HG03108 (cell line): ENCODE data around the gene LIMD2.
A peak's percentile ranks its signal among the peaks of the same experiment; 100 is the strongest.
"Not testable (repeated sequence)": the region's sequence is repeated elsewhere in the genome, so short reads cannot be mapped to it uniquely, and the experiment has no call there.

Experiments
- ATAC-seq: cut with Tn5 transposase; IDR thresholded peaks from one replicate; pipeline ENCODE4 v1.9.1; 2021; ENCODE audit warnings: moderate library complexity; ENCODE audit not compliant: unreplicated experiment

Gene LIMD2

GRCh38 chr17:63699638-63700527 is at the start of gene LIMD2:
Gene LIMD2, minus strand, starts transcription at chr17:63700125. Its CDS starts 827 bp downstream, at chr17:63699298.
- ATAC-seq, result peak; percentile 8

DNA sequence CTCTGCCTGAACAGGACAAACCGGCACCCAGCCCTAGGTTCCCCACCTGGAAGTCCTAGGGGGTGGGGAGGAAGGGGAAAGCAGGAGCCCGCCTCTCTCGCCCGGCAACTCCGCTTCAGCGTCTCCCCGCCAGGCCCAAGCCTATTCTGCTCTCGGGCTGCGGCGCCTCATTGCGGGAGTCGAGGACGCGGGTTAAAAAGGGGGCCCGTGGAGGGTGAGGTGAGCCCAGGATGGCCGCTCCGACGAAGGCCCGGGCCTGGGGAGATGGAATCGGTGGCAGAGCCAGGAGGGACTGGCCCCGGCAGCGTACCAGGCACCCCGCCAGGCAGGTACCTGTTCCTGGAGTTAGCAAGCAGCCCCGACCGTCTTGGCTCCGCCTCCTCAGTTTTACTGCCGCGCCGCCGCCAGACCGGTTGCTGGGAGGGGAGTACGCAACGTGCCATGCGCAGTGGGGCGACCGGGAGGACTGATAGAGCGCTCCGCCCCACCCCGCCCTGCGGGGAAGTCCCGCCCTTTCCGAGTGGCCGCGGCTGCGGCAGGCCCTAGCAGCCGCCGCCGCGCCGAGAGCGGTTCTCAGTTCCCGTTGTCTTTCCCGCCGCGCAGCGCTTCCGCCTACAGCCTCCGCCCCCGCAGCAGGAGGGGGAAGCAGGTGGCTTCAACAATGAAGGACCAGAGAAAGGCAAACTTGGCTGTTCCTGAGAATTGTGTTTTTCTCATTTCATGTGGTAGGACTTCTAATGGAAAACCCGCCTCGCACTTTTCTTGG is 41.7 kb upstream of the LIMD2 start, which contains the start of gene STRADA:
Gene STRADA, minus strand, starts transcription at position 392 of the 766 bp plus-strand sequence. CDS start 13,430 bp downstream, outside the sequence.
- ATAC-seq, result peak; percentile 82

- ATAC-seq, result peak; percentile 14
Observed at GRCh38 chr17:63741143-63741407, 41.1 kb upstream of the LIMD2 start.

DNA sequence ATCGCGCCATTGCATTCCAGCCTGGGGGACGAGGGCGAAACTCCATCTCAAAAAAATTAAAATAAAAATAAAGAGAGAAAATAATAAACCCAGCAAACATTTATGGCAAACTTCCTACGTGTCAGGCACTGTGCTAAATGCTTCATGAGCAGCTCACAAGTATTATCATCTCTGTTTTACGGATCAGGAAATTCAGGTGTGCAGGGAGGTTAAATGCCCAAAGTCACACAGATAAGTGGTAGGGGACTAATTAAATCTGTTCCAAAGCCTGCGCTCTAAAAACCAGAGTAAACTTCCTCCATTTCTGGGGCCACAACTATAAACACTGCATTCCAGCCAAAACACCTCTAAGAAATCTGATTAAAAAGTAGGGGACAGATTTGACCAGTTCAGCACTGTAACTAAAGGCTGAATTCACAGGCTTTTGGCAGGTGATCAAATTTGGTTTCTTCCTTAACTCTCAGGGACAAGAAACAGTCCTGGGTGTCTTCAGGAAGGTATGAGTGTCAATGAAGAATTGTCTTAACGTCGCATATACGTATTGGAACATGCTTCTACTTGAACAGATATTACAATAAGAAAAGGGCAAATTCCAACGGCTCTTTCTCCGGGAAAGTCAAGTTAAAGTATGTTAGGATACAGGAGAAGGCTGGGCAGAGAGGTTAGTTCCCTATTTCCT is 40.7 kb upstream of the LIMD2 start:
- ATAC-seq, result no peak

DNA sequence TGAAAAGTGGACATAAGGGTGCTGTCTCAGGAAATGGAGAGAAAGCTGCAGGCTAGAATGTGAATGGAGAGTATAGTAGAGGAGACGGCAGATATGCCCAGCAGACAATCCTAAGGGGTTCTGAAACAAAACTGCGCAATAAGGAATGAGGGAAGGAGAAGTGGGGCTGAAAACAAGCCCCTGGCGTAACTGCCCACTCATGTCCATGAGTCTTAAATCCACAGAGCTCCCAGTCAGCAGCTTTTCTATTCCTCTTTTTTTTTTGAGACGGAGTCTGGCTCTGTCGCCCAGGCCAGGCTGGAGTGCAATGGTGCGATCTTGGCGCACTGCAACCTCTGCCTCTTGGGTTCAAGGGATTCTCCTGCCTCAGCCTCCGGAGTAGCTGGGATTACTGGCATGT is 35.8 kb upstream of the LIMD2 start:
- no peak for ATAC-seq

DNA sequence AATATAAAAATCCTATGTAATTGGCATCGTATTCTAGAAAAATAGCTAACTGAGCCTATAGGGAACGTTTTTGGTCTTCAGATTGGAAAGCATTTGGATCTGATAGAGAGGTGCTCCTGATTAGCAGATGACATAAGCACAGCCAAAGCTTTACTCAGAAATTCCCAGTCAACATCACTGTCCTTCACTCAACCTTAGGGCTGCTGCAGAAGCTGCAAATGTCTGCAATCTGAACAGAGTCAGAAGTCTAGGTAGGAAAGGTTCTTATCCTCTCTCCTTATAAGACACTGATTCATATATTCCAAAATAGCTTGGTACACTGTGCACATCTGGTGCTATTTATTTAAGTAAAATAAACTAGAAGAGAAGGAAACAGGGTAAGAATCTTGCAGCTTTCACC is 22.5 kb upstream of the LIMD2 start:
- ATAC-seq, result no peak

DNA sequence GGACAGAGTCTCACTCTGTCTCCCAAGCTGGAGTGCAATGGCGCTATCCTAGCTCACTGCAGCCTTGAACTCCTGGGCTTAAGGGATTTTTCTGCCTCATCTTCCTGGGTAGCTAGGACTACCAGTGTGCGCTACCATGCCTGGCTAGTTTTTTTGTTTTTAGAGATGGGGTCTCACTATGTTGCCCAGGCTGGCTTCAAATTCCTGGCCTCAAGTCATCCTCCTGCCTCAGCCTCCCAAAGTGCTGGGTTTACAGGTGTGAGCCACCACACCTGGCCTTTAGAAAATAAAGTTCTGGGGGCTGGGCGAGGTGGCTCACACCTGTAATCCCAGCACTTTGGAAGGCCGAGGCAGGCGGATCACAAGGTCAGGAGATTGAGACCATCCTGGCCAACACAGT is 20.3 kb upstream of the LIMD2 start:
- ATAC-seq, result not testable (repeated sequence)

GRCh38 chr17:63718988-63719387 is 19.1 kb upstream of the LIMD2 start:
- ATAC-seq, result no peak

DNA sequence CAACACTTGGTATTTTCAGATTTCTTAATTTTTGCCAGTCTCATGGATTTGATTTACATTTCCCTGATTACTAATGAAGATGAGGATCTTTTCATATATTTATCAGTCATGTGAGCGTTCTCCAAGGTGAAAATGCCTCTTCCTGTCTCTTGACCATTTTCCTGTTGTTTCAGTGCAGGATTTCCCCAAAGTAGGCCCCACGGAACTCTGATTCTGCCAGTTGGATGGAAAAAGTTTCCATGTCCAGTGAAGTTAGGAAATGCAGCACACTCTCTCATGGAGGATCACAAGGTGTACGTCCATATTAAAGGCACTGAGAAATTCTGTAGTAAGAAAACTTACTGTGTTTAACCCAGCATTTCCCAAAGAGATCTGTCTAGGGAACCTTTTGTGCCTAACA is 16.5 kb upstream of the LIMD2 start:
- no peak for ATAC-seq

- ATAC-seq, result no peak
Observed at GRCh38 chr17:63714550-63715277, 14.8 kb upstream of the LIMD2 start.

DNA sequence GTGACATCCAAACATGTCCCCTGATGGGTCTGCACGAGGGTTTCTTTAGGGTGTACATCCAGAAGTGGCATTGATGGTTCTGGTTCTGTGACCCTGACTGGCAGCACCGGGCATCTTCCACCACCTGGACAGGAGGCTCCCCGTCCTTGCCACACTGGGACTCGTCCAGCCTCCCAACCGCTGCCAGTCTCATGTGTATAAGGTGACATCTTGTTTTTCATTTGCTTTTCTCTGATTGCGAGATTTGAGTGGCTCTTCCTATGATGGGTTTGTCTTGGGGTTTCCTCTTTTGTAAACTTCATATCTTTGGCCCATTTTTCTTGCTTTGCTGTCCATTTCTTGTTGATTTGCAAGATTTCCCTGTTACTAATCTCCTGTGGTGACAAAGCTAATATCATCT is 9.2 kb upstream of the LIMD2 start:
- ATAC-seq, result no peak

DNA sequence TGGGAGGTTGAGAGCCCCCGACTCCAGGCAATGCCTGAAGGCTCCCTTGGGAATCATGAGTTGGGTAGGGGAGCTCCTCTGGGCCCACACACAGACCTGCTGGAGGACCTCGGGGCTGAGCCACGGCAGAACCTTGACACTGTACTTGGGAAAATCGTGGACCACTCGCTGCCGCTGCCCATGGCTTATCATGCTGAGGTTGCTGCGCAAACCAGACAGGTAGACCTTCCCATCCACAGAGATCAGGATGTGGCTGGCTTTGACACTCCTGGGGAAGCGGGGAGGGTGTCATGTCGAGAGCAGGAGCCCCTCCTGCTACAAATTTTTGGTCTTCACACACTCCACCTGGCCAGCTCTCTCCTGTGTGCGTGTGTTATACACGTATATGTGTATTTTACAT is 7.2 kb upstream of the LIMD2 start:
- no peak for ATAC-seq

GRCh38 chr17:63706336-63707082 is 6.6 kb upstream of the LIMD2 start:
- ATAC-seq, result no peak

DNA sequence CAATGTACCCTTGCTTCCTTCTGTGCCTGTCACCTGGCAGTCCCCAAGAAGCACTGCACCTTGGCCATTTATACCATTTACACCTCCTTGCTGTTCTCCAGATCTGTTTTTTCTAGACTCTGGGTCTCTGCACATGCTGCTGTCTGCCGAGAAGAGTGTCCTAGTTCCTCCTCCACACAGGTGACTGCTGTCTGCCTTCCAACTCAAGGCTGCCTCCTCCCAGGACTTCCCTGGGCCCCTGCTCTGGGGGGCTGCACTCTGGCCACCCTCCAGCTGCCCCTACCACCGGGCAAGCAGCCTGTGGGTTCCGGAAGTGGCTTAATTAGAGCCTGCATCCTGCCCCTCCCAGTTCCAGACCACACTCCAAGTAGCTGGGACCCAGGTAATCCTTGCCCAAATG is 5.7 kb upstream of the LIMD2 start:
- ATAC-seq, result no peak

- ATAC-seq, result no peak
Observed at GRCh38 chr17:63704836-63705235, 4.9 kb upstream of the LIMD2 start.

GRCh38 chr17:63704259-63704576 is 4.3 kb upstream of the LIMD2 start:
- ATAC-seq, result no peak

GRCh38 chr17:63703556-63704258 is 3.8 kb upstream of the LIMD2 start:
- no peak for ATAC-seq

DNA sequence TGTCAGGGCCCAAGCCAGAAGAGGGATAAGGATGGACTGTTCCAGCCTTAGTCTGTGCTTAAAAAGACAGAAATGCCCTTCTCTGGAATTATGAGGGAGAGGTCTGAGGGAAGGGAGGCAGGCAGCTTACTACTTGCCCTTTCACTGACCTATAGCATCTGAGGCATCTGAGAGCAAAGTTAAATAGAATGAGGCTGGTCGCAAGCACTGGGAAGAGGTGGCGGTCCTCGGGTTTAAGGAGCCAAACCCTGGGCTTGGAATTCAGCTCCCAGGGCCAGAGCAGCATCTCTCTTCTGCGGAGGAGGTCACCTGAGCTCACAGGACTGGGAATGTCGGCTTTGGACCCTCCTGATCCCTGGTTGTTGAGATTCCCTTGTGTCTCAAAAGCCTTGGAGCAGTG is 3.1 kb upstream of the LIMD2 start:
- ATAC-seq, result no peak

GRCh38 chr17:63702721-63703015 is 2.7 kb upstream of the LIMD2 start:
- ATAC-seq, result no peak
